Motor neuron (in vitro differentiated cells): ENCODE data around the gene NFATC1. TPM values are rescaled to one million over a fixed set of nuclear protein-coding genes. Genes with fewer than 3 reads are reported as not detected.

Experiments
- ATAC-seq, 8 experiments: fragments of 200-7000 bp; cut with Tn5 transposase; replicated peaks in 6 of 8; 2 replicates each; pipeline ENCODE4 v1.8.0; 2021; ENCODE audit warnings: mild to moderate bottlenecking in 8 of 8, moderate library complexity in 8 of 8
- H3K27ac ChIP-seq, 2 donors: fragments of 250-450 bp; sonication (Bioruptor Pico); 2 replicates each; pipeline ENCODE4 v1.9.0; 2021; ENCODE audit warnings: antibody characterized with exemption in 2 of 2, mild to moderate bottlenecking in 2 of 2, moderate library complexity in 1 of 2
- H3K4me1 ChIP-seq, 2 donors: fragments of 250-450 bp; sonication (Bioruptor Pico); replicated peaks in 1 of 2; 2 replicates each; pipeline ENCODE4 v1.6.1; 2021; ENCODE audit warnings: antibody characterized with exemption in 2 of 2, mild to moderate bottlenecking in 2 of 2, moderate library complexity in 1 of 2
- H3K4me3 ChIP-seq, 5 donors: fragments of 250-450 bp; sonication (Bioruptor Pico); 2 replicates each; pipeline ENCODE4 v1.9.0; 2021; ENCODE audit warnings: antibody characterized with exemption in 5 of 5, mild to moderate bottlenecking in 5 of 5, moderate library complexity in 4 of 5
- WGBS, 10 experiments: fragments of 450-650 bp; shearing (Covaris generic); methylation state at CpG; one replicate each; pipeline ENCODE4 v1.0.0; 2022; 5-methylcytosine and 5-hydroxymethylcytosine counted together
- in situ Hi-C, 9 experiments: fragments of 400-800 bp; cut with MboI; loops; one replicate each; pipeline ENCODE4 v1.15.0; 2021; ENCODE audit warnings: low sequenced_read_pairs in 9 of 9, low pct_unique_long_range_greater_than_20kb in 2 of 9; ENCODE audit not compliant: unreplicated experiment in 9 of 9
- total RNA-seq, 8 experiments: library from RNA; unstranded; fragments of 300-600 nt; gene quantifications; 2 replicates each; pipeline versions ENCODE4 v1.2.3 to v1.2.4, GENCODE V29; 2022

NFATC1 gene
- total RNA-seq, 8 experiments from 2014 or later: 0.23 to 21.6 (median 2.3) TPM

GRCh38 chr18:79531926-79532312 is 136.2 kb downstream of the NFATC1 start:
- no peak for ATAC-seq
- Histone ChIP-seq H3K4me1 (peaks cover 0 to 7% of the 10 kb centered on the region in 2 donors), H3K4me3 (no peak overlapping the region), H3K27ac (no peak overlapping the region)
- in situ Hi-C loops: loop anchor here in 3 of 9 experiments (25.0 kb wide), 2 partner anchors 120 to 145 kb away; partner anchors contain the start of gene NFATC1 (in 2 of the 3)
- 0 to 100% (median 49%) methylated on average over 1 to 3 of the region's 18 CpGs; no CpG with 5 or more reads in 6 of the 10 experiments for WGBS, 10 experiments

- Histone ChIP-seq H3K4me3 (no peak overlapping the region), H3K27ac (no peak overlapping the region), H3K4me1 (peaks cover 0 to 7% of the 10 kb centered on the region in 2 donors)
- WGBS, 10 experiments: 9 to 84% (median 73%) methylated on average over 1 to 9 of the region's 34 CpGs; no CpG with 5 or more reads in 4 of the 10 experiments
- ATAC-seq: peak in 2 of 8 experiments; percentile 44 to 54
- in situ Hi-C loops: loop anchor here in 3 of 9 experiments (25.0 kb wide), 2 partner anchors 120 to 145 kb away; partner anchors contain the start of gene NFATC1 (in 2 of the 3)
Measured at GRCh38 chr18:79532313-79533007, 136.7 kb downstream of the NFATC1 start.

- in situ Hi-C loops: loop anchor here in 3 of 9 experiments (25.0 kb wide), 2 partner anchors 121 to 146 kb away; partner anchors contain the start of gene NFATC1 (in 2 of the 3)
- Histone ChIP-seq H3K27ac (no peak overlapping the region), H3K4me1 (peaks cover 0 to 7% of the 10 kb centered on the region in 2 donors), H3K4me3 (no peak overlapping the region)
- 57 to 100% (median 92%) methylated on average over 1 to 4 of the region's 13 CpGs; no CpG with 5 or more reads in 7 of the 10 experiments for WGBS, 10 experiments
- ATAC-seq: no peak
Measured at GRCh38 chr18:79533146-79533545, 137.4 kb downstream of the NFATC1 start.

DNA sequence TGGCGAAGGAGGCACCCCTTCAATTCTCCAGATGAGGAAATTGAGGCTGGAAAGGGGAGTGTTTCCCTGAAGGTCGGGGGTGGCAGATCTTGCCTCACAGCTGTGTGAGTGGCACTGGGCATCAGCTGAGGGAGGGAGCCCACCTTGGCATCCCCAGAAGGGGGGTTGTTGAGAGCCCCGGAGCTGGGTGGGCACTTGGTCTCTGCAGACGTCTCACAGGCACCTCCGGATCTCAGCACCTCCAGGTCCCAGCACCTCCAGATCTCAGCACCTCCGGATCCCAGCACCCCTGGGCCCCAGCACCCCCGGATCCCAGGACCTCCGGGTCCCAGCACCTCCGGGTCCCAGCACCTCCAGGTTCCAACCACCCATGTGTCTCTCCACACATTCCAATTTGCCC is 137.9 kb downstream of the NFATC1 start:
- Histone ChIP-seq H3K27ac (no peak overlapping the region), H3K4me1 (peaks cover 0 to 7% of the 10 kb centered on the region in 2 donors), H3K4me3 (no peak overlapping the region)
- 53 to 75% (median 53%) methylated on average over 2 to 3 of the region's 9 CpGs; no CpG with 5 or more reads in 7 of the 10 experiments for WGBS, 10 experiments
- ATAC-seq: no peak
- in situ Hi-C loops: loop anchor here in 3 of 9 experiments (25.0 kb wide), 2 partner anchors 121 to 146 kb away; partner anchors contain the start of gene NFATC1 (in 2 of the 3)

GRCh38 chr18:79534356-79534755 is 138.6 kb downstream of the NFATC1 start:
- in situ Hi-C loops: loop anchor here in 3 of 9 experiments (25.0 kb wide), 2 partner anchors 122 to 147 kb away; partner anchors contain the start of gene NFATC1 (in 2 of the 3)
- WGBS, 10 experiments: 29 to 100% (median 82%) methylated on average over 1 to 5 of the region's 13 CpGs; no CpG with 5 or more reads in 5 of the 10 experiments
- ATAC-seq: no peak
- peaks cover 0 to 7% of the 10 kb centered on the region in 2 donors for H3K4me1 ChIP-seq
- no peak overlapping the region for H3K27ac ChIP-seq
- no peak overlapping the region for H3K4me3 ChIP-seq

DNA sequence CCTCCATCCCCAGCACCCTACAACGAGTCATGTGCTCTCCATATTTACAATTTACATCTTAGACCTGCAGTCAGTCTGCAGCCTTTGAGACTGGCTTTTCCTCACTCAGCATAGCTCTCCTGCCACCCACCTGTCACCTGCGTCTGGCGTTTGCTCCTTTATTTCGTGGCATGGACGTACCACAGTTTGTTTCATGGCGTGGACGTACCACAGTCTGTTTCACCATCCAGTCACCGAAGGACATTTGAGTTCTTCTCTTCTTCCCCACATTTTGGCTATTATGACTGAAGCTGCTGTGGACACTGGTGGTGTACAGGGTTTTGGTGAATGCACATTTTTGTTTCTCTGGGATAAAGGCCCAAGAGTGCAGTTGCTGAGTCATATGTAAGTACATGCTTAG is 142.0 kb downstream of the NFATC1 start:
- in situ Hi-C loops: loop anchor here in 3 of 9 experiments (25.0 kb wide), 2 partner anchors 125 to 150 kb away; partner anchors contain the start of gene NFATC1 (in 2 of the 3)
- Histone ChIP-seq H3K27ac (no peak overlapping the region), H3K4me3 (no peak overlapping the region), H3K4me1 (no peaks in the 10 kb centered on the region)
- 59 to 95% (median 91%) methylated on average over 2 to 8 of the region's 8 CpGs; no CpG with 5 or more reads in 2 of the 10 experiments for WGBS, 10 experiments
- no peak for ATAC-seq

DNA sequence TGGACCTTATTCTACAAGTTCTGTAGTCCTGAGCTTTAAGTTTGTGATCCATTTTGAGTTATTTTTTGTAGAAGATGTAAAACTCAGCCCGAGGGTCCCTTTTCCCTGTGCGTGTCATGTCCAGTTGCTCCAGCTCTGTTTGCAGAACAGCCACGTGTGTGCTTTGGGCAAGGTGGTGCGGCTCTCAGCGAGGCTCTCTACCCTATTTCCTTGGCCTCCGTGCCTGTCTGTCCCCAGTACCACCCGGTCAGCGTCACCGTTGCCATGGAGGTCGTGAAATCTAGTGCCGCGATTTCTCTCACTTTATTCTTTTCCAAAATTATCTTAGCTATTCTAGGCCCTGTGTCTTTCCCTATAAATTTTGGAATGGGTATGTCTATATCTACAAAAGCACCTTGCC is 142.9 kb downstream of the NFATC1 start:
- in situ Hi-C loops: loop anchor here in 3 of 9 experiments (25.0 kb wide), 2 partner anchors 126 to 151 kb away; partner anchors contain the start of gene NFATC1 (in 2 of the 3)
- WGBS, 10 experiments: 53 to 100% (median 82%) methylated on average over 3 to 12 of the region's 12 CpGs; no CpG with 5 or more reads in 2 of the 10 experiments

DNA sequence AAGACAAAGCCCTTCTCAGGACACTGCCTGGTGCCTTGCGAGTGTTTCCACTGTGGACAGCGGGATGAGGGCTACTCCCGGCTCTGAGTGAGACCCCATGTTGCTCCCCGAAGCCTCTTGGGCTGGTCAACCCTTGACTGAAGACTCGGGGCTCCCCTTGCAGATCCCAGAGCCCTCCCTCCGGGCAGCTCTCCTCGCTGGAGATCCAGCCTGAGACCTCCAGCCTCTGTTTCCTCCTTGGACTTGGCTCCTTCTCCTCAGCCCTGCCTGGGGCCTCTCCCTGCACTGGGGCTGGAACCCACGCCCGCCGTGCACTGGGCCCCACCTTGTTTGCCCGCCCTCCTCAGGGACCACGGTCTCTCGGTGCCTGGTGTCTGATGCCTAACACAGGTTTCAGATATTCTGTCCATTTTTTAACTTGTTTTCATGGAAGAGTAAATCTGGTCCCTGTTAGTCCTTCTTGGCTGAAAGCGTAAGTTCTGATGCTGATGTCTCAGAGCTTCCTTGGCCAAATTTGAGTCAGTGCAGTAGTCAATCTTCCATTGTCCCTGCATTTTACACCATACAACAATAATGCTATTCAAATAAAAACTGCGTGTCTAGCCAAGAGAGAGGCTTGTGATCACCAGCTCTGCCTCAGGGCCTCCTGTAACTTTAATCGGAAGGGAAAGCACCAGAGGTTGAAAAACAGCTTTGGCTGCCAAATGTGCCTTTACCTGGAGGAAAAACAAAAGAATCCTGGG is 144.6 kb downstream of the NFATC1 start:
- H3K4me1 ChIP-seq: no peaks in the 10 kb centered on the region
- H3K27ac ChIP-seq: no peak overlapping the region
- no peak for ATAC-seq
- in situ Hi-C loops: loop anchor here in 3 of 9 experiments (25.0 kb wide), 2 partner anchors 128 to 153 kb away; partner anchors contain the start of gene NFATC1 (in 2 of the 3)
- WGBS, 10 experiments: 0 to 100% (median 76%) methylated on average over 1 to 10 of the region's 16 CpGs; no CpG with 5 or more reads in 1 of the 10 experiments
- no peak overlapping the region for H3K4me3 ChIP-seq

More for the DNA sequence above, 142.9 kb downstream of the NFATC1 start:
- Histone ChIP-seq H3K4me1 (no peaks in the 10 kb centered on the region), H3K27ac (no peak overlapping the region), H3K4me3 (no peak overlapping the region)
- no peak for ATAC-seq

DNA sequence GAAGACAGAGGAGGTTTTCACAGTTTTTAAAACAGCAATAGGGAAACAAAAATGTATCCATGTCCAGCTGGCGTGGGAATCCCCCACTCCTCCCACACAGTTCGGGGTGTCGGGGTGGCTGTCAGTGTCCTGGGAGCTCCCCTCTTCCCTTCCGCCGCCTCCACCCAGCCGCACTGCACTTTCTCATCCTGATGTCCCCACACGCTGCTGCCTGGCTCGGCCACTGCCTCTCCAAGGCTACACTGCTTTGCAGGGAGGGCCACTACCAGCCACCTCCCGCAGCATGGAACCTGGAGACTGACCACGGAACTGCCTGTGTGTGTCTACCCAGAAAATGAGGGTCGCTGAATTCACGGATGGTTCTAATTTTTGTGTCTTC is 145.2 kb downstream of the NFATC1 start:
- no peak for ATAC-seq
- no peak overlapping the region for H3K27ac ChIP-seq
- WGBS, 10 experiments: 0 to 100% (median 79%) methylated on average over 1 to 11 of the region's 12 CpGs; no CpG with 5 or more reads in 2 of the 10 experiments
- in situ Hi-C loops: loop anchor here in 3 of 9 experiments (25.0 kb wide), 2 partner anchors 129 to 154 kb away; partner anchors contain the start of gene NFATC1 (in 2 of the 3)
- no peak overlapping the region for H3K4me3 ChIP-seq
- H3K4me1 ChIP-seq: no peaks in the 10 kb centered on the region

DNA sequence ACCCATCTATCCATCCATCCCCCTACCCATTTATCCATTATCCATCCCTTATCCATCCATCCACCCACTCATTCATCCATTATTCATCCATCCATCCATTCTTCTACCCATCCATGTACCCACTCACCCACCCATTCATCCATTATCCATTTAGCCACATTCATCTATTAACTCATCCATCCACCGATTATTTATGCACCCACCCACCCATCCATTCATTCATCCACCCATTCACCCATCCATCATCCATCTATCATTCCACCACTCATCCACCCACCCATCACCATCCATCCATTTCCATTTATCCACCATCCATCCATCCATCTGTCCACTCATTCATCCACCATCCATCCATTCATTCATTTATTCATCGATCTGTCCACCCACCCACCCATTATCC is 146.5 kb downstream of the NFATC1 start:
- in situ Hi-C loops: loop anchor here in 3 of 9 experiments (25.0 kb wide), 2 partner anchors 130 to 155 kb away; partner anchors contain the start of gene NFATC1 (in 2 of the 3)
- 50 to 100% (median 83%) methylated on average over 1 to 2 of the region's 2 CpGs; no CpG with 5 or more reads in 3 of the 10 experiments for WGBS, 10 experiments

GRCh38 chr18:79542876-79543750 is 147.4 kb downstream of the NFATC1 start:
- no peak overlapping the region for H3K4me3 ChIP-seq
- WGBS, 10 experiments: 50 to 100% (median 89%) methylated on average over 1 to 7 of the region's 15 CpGs; no CpG with 5 or more reads in 3 of the 10 experiments
- H3K4me1 ChIP-seq: peaks cover 0 to 5% of the 10 kb centered on the region in 2 donors
- in situ Hi-C loops: loop anchor here in 3 of 9 experiments (25.0 kb wide), 2 partner anchors 131 to 156 kb away; partner anchors contain the start of gene NFATC1 (in 2 of the 3)
- no peak overlapping the region for H3K27ac ChIP-seq
- no peak for ATAC-seq

More for the DNA sequence above, 146.5 kb downstream of the NFATC1 start:
- H3K4me1 ChIP-seq: peaks cover 0 to 5% of the 10 kb centered on the region in 2 donors
- no peak overlapping the region for H3K4me3 ChIP-seq
- no peak overlapping the region for H3K27ac ChIP-seq
- ATAC-seq: no peak
